HEK293T (cell line): ENCODE data around the gene NAPA.

Source experiments
- CTCF ChIA-PET: fragments of 350-600 bp; formaldehyde crosslinking; extraction: SDS; loops from one replicate; lab custom pipeline; 2021; ENCODE audit warnings: antibody characterized with exemption, inconsistent platforms; lab: Yijun Ruan, JAX
- POLR2A ChIA-PET: fragments of 350-600 bp; formaldehyde crosslinking; extraction: SDS; loops from one replicate; lab custom pipeline; 2020; ENCODE audit warnings: antibody characterized with exemption, inconsistent platforms; lab: Yijun Ruan, JAX
- DNase-seq: peaks from one replicate; pipeline ENCODE4 v3.0.0; 2012; ENCODE audit warnings: mixed read lengths; ENCODE audit errors: extremely low spot score
- ARNT ChIP-seq: fragments of 450-650 bp; IDR thresholded peaks from 2 replicates; pipeline ENCODE4 v1.6.1; 2017; ENCODE audit warnings: mild to moderate bottlenecking
- BHLHE40 ChIP-seq: fragments of 450-650 bp; IDR thresholded peaks from 2 replicates; pipeline ENCODE4 v1.6.1; 2016; ENCODE audit warnings: mild to moderate bottlenecking, moderate library complexity, borderline replicate concordance
- CTBP1 ChIP-seq: fragments of 450-650 bp; IDR thresholded peaks from 2 replicates; pipeline ENCODE4 v1.6.1; 2016; ENCODE audit warnings: borderline replicate concordance
- ELF4 ChIP-seq: fragments of 450-650 bp; IDR thresholded peaks from 2 replicates; pipeline ENCODE4 v1.6.1; 2017; ENCODE audit warnings: antibody characterized with exemption
- FOXA1 ChIP-seq: fragments of 450-650 bp; IDR thresholded peaks from 2 replicates; pipeline ENCODE4 v1.6.1; 2016; ENCODE audit warnings: mild to moderate bottlenecking
- FOXK2 ChIP-seq: fragments of 450-650 bp; IDR thresholded peaks from 2 replicates; pipeline ENCODE4 v1.6.1; 2016; ENCODE audit warnings: mild to moderate bottlenecking
- FOXM1 ChIP-seq: fragments of 450-650 bp; IDR thresholded peaks from 2 replicates; pipeline ENCODE4 v1.6.1; 2017; ENCODE audit warnings: mild to moderate bottlenecking, borderline replicate concordance
- HDGF ChIP-seq: fragments of 450-650 bp; IDR thresholded peaks from 2 replicates; pipeline ENCODE4 v1.6.1; 2017; ENCODE audit warnings: antibody characterized with exemption, borderline replicate concordance
- L3MBTL2 ChIP-seq: fragments of 450-650 bp; conservative IDR thresholded peaks from 2 replicates; pipeline ENCODE4 v1.6.1; 2016; ENCODE audit warnings: mild to moderate bottlenecking
- LEF1 ChIP-seq: fragments of 450-650 bp; IDR thresholded peaks from 2 replicates; pipeline ENCODE4 v1.6.1; 2017; ENCODE audit warnings: mild to moderate bottlenecking, borderline replicate concordance
- NFRKB ChIP-seq: fragments of 450-650 bp; IDR thresholded peaks from 2 replicates; pipeline ENCODE4 v1.6.1; 2016; ENCODE audit warnings: mild to moderate bottlenecking, moderate library complexity
- SP1 ChIP-seq: fragments of 450-650 bp; IDR thresholded peaks from 2 replicates; pipeline ENCODE4 v1.6.1; 2017
- SUZ12 ChIP-seq: fragments of 450-650 bp; IDR thresholded peaks from 2 replicates; pipeline ENCODE4 v1.6.1; 2016; ENCODE audit warnings: mild to moderate bottlenecking
- TARDBP ChIP-seq: fragments of 450-650 bp; IDR thresholded peaks from 2 replicates; pipeline ENCODE4 v1.6.1; 2016
- ZNF384 ChIP-seq: fragments of 450-650 bp; IDR thresholded peaks from 2 replicates; pipeline ENCODE4 v1.6.1; 2016
- TF ChIP-seq, protein P1 (sequence below): fragments of 450-650 bp; IDR thresholded peaks from 2 replicates; pipeline ENCODE4 v1.6.1; 2016

Gene NAPA

DNA sequence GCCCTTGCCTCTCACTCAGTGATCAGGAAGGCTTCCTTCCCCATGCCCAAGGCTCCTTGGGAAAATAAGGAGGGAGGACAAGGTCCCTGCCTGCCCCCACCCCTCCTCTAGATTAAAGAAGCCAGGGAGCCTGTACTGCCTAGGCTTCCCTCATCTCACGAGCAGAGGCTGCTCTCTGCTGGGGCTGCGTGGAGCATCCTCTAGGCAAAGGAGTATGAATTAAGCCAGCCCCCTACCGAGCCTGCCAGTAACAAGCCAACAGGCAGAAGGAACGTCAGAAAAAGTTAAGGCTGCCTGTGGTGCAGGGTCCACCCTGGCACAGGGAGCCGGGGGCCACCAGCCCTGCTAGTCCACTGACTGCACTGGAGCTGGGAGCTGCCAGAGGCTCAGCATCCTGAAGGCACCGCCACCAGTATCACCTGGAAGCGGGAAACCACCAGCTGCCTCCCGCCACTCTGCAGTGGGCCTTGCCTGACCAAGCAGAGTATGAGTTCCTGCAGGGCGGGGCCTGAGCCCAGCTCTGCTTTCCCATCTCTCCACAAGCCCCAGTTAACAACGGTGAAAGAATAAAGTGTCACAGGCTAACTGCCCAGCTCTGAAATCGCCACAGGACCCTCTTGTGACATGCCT is 6.8 kb downstream of the NAPA start:
- no peak for TF ChIP-seq FOXA1
- no peak for TF ChIP-seq FOXK2
- TF ChIP-seq BHLHE40: no peak
- no peak for TF ChIP-seq ELF4
- TF ChIP-seq, protein P1, sequence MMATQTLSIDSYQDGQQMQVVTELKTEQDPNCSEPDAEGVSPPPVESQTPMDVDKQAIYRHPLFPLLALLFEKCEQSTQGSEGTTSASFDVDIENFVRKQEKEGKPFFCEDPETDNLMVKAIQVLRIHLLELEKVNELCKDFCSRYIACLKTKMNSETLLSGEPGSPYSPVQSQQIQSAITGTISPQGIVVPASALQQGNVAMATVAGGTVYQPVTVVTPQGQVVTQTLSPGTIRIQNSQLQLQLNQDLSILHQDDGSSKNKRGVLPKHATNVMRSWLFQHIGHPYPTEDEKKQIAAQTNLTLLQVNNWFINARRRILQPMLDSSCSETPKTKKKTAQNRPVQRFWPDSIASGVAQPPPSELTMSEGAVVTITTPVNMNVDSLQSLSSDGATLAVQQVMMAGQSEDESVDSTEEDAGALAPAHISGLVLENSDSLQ: no peak
- ChIA-PET CTCF (no interaction called here), POLR2A (no interaction called here)
- DNase-seq: no peak

DNA sequence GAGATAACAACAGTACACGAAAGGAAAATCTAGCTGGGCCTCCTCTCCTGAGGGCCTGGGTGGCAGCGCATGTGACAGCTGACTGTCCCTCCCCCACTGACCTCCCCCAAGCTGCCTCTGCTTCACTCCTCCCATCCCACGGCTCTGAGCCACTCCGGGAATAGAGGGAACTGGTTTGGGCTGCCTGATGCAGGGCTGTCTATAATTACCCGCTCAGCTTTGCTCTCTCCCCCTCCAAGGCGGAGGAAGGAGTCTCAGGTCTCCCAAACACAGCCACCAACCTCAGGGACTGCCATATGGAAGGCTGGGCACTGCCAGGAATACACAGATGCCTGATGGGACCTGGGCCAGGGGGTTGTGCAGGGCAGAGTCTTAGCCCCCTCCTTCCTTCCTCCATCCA is 7.9 kb downstream of the NAPA start:
- TF ChIP-seq LEF1: no peak
- no peak for TF ChIP-seq L3MBTL2
- TF ChIP-seq SUZ12: no peak
- TF ChIP-seq FOXK2: no peak
- TF ChIP-seq TARDBP: no peak
- no peak for TF ChIP-seq NFRKB
- TF ChIP-seq FOXA1: no peak
- no peak for TF ChIP-seq HDGF
- CTCF ChIA-PET: no interaction called here
- POLR2A ChIA-PET: no interaction called here
- no peak for DNase-seq

DNA sequence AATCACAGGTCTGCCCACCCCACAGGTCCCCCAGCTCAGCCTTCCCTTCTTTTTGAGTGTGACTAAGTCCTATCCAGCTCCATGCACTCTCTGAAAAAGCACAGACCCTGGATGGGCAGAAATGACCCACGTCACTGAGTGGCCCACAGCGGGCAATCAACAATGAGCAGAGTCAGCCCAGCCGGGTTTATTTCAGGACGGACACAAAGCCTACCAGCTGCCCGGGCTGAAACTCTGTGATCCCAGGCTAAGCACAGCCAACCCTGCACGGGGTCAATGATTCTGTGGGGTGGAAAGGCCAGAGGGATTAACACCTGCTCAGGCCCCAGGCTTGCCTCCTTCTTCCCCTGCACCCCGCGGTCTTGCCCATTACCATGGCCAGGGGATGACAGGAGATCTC is 8.4 kb downstream of the NAPA start:
- DNase-seq: no peak
- POLR2A ChIA-PET: no interaction called here
- no peak for TF ChIP-seq ZNF384
- no peak for TF ChIP-seq HDGF
- TF ChIP-seq FOXA1: no peak
- no peak for TF ChIP-seq ELF4
- no peak for TF ChIP-seq FOXK2
- TF ChIP-seq FOXM1: no peak
- no peak for TF ChIP-seq ARNT
- TF ChIP-seq CTBP1: no peak
- no peak for TF ChIP-seq BHLHE40
- CTCF ChIA-PET: no interaction called here

DNA sequence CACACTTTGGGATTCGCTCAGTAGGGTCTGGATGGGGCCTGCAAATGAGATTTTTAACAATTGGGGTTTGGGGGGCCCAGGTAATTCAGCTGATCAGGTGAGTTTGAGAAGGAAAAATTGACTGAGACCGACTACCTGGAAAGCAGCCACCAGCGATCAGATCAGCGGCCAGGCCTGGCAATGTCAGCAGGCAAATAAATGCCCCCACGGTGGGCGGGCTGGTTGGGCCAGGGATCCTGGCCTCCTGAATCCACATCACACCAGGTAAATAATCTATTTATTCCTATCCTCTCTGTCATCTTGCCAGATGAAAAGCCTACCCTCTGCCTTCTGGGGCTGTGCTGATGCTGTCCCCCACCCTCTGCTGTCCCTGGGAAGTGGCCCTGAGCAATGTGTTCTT is 9.4 kb downstream of the NAPA start:
- no peak for TF ChIP-seq CTBP1
- TF ChIP-seq, protein P1: no peak
- no peak for TF ChIP-seq SP1
- TF ChIP-seq TARDBP: no peak
- TF ChIP-seq BHLHE40: no peak
- no peak for TF ChIP-seq HDGF
- no peak for TF ChIP-seq FOXA1
- no peak for TF ChIP-seq LEF1
- TF ChIP-seq L3MBTL2: no peak
- no peak for TF ChIP-seq ARNT
- no peak for TF ChIP-seq FOXM1
- no peak for TF ChIP-seq ELF4
- no peak for TF ChIP-seq ZNF384
- no peak for TF ChIP-seq SUZ12
- TF ChIP-seq NFRKB: no peak
- TF ChIP-seq FOXK2: no peak
- POLR2A ChIA-PET: no interaction called here
- CTCF ChIA-PET: no interaction called here
- DNase-seq: no peak

DNA sequence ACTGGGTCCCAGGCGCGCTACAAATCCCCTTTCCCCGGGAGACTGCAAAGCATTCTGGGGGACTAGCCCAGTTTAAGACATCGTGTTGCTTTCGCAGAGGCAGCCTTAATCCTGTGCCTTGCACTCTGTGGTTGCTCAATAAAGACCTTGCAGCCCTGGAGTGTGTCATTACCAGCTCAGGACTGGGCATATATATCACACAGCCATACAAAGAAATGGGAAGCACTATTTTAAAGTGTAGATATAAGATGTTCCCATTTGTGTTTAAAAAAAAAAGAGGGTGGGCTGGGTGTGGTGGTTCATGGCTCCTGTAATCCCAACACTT is 11.1 kb downstream of the NAPA start:
- POLR2A ChIA-PET: no interaction called here
- TF ChIP-seq L3MBTL2: no peak
- TF ChIP-seq SUZ12: no peak
- no peak for TF ChIP-seq HDGF
- no peak for TF ChIP-seq ARNT
- CTCF ChIA-PET: interaction anchor here (0.7 kb wide), 1 partner anchor 86 kb away, joined by 3 read pairs; no protein-coding TSS in a partner anchor
- no peak for DNase-seq

DNA sequence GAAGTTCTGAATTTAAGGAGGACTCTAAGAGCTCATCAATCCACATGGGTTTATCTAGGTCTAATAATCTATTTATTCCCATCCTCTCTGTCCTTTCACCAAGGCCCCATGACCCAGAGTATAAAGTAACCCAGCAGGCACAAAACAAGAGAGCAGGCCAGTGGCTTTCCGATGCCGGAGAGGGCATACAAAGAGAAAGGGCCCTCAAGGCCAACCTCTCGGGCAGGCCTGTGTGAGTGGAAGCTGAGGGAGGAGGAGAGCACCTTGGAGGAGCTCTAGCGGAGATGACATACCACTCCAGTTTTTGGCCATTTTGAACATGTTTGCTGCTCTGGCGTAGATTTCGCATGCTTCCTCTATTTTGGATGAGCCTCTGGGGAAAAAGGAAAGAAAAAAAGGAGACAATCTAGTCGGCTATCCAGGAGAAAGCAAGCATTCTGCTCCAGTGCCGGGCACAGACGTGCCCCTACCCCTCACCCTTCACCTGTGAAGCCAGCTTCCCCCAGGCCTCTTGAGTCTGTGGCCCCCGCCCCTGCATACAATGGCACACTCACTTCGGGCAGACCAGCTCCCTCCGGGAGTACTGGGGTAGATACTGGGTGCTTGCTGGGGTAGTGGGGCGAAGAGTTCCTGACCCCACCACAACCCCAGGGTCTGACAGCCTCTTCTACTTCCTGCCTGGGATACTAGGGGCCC is 11.6 kb downstream of the NAPA start:
- CTCF ChIA-PET: interaction anchor here (0.6 to 0.7 kb wide), 2 partner anchors 18 to 87 kb away, joined by 3 to 4 read pairs; no protein-coding TSS in a partner anchor
- no peak for DNase-seq
- POLR2A ChIA-PET: no interaction called here

More for the DNA sequence above, 11.6 kb downstream of the NAPA start:
- no peak for TF ChIP-seq HDGF
- TF ChIP-seq ZNF384: no peak
- no peak for TF ChIP-seq BHLHE40
- TF ChIP-seq FOXK2: no peak
- no peak for TF ChIP-seq NFRKB
- no peak for TF ChIP-seq FOXA1
- no peak for TF ChIP-seq ARNT
- no peak for TF ChIP-seq FOXM1
- no peak for TF ChIP-seq LEF1
- TF ChIP-seq ELF4: no peak
- TF ChIP-seq, protein P1: no peak
- TF ChIP-seq SP1: no peak
- TF ChIP-seq TARDBP: no peak
